Measurements from ENCODE around the gene PRKCQ.

The PRKCQ gene

DNA sequence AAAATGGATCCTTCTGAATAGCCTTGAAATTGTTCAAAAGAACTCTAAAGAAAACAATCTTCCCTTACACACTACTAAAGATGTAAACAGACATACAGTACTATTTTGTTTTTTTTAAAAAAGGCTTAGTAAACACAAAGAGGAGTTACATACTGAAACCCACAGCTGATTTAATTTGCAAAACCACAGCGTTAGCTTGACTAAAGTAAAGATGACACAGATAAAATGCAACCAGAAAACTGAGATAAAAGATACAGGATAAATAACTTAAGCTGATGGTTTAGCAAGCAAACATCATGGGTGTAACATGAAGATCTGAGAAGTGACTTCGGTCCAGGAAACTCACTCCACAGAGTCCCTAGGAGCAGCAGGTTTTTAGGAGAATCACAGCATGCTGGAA lies 21.8 kb downstream of the PRKCQ start:
- TF ChIP-seq, protein P1, sequence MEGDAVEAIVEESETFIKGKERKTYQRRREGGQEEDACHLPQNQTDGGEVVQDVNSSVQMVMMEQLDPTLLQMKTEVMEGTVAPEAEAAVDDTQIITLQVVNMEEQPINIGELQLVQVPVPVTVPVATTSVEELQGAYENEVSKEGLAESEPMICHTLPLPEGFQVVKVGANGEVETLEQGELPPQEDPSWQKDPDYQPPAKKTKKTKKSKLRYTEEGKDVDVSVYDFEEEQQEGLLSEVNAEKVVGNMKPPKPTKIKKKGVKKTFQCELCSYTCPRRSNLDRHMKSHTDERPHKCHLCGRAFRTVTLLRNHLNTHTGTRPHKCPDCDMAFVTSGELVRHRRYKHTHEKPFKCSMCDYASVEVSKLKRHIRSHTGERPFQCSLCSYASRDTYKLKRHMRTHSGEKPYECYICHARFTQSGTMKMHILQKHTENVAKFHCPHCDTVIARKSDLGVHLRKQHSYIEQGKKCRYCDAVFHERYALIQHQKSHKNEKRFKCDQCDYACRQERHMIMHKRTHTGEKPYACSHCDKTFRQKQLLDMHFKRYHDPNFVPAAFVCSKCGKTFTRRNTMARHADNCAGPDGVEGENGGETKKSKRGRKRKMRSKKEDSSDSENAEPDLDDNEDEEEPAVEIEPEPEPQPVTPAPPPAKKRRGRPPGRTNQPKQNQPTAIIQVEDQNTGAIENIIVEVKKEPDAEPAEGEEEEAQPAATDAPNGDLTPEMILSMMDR (IDR thresholded peaks at IDR 0.05; ENCODE audit: low read depth, low read length), result no peak
- no peak overlapping the region for H3K27ac ChIP-seq
- no peaks in the 10 kb centered on the region for H3K9me3 ChIP-seq (ENCODE audit: severe bottlenecking)
- H3K36me3 ChIP-seq, result no peaks in the 10 kb centered on the region
- no peak for DNase-seq
- no peak overlapping the region for H3K4me3 ChIP-seq (ENCODE audit: low read depth, low read length)
- H3K27me3 ChIP-seq (ENCODE audit: insufficient read depth, low read depth, severe bottlenecking), result peaks cover 4% of the 10 kb centered on the region

DNA sequence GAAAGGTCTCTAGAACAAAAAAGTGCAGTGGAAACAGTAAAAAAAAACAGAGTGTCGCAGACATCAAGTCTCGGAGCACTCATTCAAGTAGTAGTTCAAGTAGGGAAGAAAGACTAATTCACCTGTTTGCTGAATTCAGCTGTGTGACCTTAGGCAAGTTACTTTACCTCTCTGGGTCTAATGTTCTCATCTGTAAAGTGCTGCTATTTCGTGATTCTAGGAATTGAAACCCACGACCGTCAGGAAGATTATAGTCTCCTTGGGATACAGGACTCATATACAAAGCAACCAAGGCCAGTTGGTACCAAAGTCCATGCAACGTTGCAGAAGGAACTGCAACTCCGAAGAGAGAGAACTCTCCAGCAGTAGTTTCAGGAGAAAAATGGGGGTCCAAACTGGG lies 26.1 kb downstream of the PRKCQ start:
- TF ChIP-seq, protein P1 (IDR thresholded peaks at IDR 0.05; ENCODE audit: low read depth, low read length), result no peak
- no peaks in the 10 kb centered on the region for H3K36me3 ChIP-seq
- no peak overlapping the region for H3K27ac ChIP-seq
- peaks cover 4% of the 10 kb centered on the region for H3K27me3 ChIP-seq (ENCODE audit: insufficient read depth, low read depth, severe bottlenecking)
- no peak overlapping the region for H3K4me3 ChIP-seq (ENCODE audit: low read depth, low read length)
- no peaks in the 10 kb centered on the region for H3K9me3 ChIP-seq (ENCODE audit: severe bottlenecking)
- DNase-seq, result no peak

DNA sequence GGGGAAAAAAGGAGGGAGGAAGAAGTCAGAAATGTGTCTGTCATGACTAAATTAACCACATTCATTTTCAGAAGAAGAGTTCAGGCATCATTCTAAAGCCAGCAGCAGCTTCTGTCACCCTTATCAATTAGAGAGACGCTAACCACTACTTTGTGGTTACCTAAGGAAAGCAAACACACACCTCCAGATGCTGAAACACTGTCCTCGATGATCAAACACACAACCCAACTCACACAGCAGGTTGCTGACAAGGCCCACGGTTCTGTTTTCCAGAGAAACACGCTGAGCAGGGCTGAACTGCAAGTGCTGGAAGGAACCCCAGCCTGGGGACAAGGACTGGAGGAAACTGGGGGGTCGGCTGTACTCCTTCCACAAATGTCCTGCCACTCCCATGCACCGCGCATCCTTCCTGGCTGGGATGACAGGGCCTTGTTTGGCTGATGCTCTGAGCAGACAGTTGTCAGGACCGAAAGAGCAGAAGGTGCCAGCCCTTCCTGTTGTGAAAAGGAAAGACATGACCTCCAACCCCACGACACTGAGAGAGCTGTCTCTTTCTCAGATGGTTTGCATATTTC lies 36.6 kb downstream of the PRKCQ start:
- peaks cover under 1% of the 10 kb centered on the region for H3K27me3 ChIP-seq (ENCODE audit: insufficient read depth, low read depth, severe bottlenecking)
- H3K4me3 ChIP-seq (ENCODE audit: low read depth, low read length), result no peak overlapping the region
- H3K36me3 ChIP-seq, result no peaks in the 10 kb centered on the region
- H3K27ac ChIP-seq, result no peak overlapping the region
- DNase-seq, result no peak
- TF ChIP-seq, protein P1 (IDR thresholded peaks at IDR 0.05; ENCODE audit: low read depth, low read length), result no peak
- H3K9me3 ChIP-seq (ENCODE audit: severe bottlenecking), result no peaks in the 10 kb centered on the region

DNA sequence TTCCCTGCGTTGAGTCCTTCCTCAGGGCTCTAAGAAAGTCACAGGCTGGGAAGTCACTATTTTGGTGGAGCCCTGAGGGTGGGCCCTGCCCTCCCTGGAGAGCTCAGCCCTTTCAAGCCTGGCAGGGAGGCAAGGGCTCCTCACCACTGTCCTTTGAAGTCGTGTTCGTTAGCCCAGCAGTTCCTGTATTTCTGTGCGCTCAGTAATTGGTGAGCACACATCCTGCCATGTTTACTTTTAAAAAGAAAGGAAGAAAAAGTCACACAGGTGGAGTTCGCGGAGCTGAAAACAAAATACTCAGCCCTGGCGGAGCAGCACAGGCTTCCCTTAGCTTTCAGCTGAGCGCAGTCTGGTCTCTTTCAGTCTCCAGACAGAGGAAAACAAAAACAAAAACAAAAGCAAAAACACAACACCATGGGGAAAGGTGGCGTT lies 37.1 kb downstream of the PRKCQ start:
- H3K4me3 ChIP-seq (ENCODE audit: low read depth, low read length), result no peak overlapping the region
- no peak overlapping the region for H3K27ac ChIP-seq
- H3K36me3 ChIP-seq, result no peaks in the 10 kb centered on the region

DNA sequence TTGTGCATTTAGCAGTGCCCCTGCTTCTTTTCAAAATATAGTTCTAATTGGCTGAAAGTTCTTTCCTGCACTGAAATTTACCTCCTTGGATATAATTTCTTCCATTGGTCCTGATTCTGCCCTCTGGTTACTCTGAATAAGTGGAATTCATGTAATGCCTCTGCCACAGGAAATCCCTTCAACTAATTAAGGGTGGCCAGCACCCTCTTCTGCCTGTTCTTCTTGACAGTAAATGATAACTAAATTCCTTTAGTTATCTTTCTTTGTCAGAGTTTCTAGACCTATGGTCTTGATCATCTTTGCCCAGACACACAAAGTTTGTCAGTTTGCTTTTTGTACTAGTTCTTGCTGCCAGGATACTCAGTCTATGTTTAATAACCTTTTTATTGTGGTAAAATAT lies 40.2 kb downstream of the PRKCQ start:
- DNase-seq, result no peak
- H3K27ac ChIP-seq, result no peak overlapping the region
- no peak overlapping the region for H3K4me3 ChIP-seq (ENCODE audit: low read depth, low read length)
- TF ChIP-seq, protein P1 (IDR thresholded peaks at IDR 0.05; ENCODE audit: low read depth, low read length), result no peak
- no peaks in the 10 kb centered on the region for H3K9me3 ChIP-seq (ENCODE audit: severe bottlenecking)
- peaks cover 10% of the 10 kb centered on the region for H3K27me3 ChIP-seq (ENCODE audit: insufficient read depth, low read depth, severe bottlenecking)
- no peaks in the 10 kb centered on the region for H3K36me3 ChIP-seq

More for the DNA sequence above, 37.1 kb downstream of the PRKCQ start:
- no peak for DNase-seq
- TF ChIP-seq, protein P1 (IDR thresholded peaks at IDR 0.05; ENCODE audit: low read depth, low read length), result no peak
- Histone ChIP-seq H3K27me3 (ENCODE audit: insufficient read depth, low read depth, severe bottlenecking) (peaks cover 6% of the 10 kb centered on the region), H3K9me3 (ENCODE audit: severe bottlenecking) (no peaks in the 10 kb centered on the region)

DNA sequence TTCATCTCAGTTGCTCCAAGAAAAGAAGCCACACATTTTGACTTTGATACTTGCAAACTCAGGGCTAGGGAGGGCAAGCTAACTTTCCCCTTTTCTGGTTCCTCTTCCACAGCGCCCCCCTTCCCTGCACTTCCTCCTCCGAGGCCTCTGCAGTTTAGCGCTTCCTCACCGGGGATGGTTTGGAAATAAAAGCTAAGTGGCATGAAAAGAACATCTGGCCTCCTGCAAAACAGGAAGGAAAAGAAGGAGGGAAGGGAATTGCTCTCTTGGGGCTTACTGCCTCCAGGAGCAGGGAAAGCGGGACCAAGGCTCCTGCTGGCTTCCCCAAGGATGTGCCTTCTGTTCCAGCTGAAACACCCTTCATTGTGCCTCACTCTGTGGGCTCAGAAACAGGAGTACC lies 42.3 kb downstream of the PRKCQ start:
- TF ChIP-seq, protein P1 (IDR thresholded peaks at IDR 0.05; ENCODE audit: low read depth, low read length), result no peak
- Histone ChIP-seq H3K9me3 (ENCODE audit: severe bottlenecking) (no peaks in the 10 kb centered on the region), H3K36me3 (no peaks in the 10 kb centered on the region), H3K27me3 (ENCODE audit: insufficient read depth, low read depth, severe bottlenecking) (peaks cover 10% of the 10 kb centered on the region), H3K27ac (no peak overlapping the region), H3K4me3 (ENCODE audit: low read depth, low read length) (no peak overlapping the region)
- DNase-seq, result no peak

All from WERI-Rb-1 (cell line).